ENCODE results near the gene ITIH3.

The ITIH3 gene

DNA sequence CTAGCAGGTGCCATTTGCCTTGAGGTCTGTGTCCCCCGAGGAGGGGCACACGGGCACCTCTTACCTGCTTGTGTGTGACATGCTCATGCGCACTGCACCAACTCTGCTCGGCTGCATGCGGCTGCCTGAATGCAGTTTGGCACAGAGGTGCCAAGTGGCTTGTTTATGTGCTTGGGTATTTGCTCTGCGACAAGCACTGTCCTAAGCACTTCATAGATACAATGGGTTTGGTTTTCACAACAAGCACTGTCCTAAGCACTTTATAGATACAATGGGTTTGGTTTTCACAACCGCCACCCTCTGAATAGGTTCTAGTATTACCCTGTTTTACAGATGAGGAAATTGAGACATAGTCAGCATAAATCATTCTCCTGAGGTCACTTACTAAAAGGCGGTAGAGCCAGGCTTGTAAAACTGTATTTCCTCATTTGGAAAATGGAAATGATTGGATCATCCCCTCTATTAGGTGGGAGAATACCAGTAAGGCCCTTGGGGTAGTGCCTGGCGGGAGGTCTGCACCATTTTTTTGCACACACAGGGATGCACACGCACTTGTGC lies 35.4 kb downstream of the ITIH3 start:
- DNase-seq = no peak

DNA sequence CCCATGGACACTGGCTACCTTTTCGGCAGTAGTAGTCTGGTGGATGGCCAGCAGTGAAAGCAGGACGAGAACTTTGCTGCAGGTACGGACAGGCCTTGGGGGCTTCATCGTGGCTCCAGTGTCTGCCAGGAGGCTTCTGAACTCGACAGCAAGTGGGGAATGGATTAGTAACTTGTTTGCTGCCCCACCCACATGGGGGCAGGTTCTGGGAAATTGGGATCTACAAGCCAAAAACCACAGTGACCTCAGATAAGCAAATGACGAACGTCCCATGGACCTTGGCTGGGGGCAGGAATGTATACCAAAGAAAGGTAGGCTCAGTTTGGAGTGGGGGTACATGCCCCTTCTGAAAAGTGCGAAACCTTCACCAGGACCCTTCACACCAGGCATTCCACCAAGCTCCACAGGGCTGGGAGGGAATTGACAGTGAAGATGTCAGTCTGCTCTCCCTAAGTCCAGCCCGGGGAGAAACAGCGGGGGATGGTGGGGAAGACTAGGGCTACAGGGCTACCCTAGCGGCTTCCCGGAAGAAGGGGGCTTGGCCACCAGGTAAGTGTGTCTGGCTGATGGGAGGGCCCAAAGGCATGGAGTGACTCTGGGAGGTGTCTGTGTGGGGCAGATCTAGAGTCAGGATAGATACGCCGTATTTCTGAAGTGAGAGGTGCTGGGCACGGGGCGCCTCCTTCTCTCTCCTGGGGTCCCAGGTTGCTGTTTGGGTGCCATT lies 36.1 kb downstream of the ITIH3 start, which contains the start of gene ITIH4:
Gene ITIH4, minus strand, starts transcription at position 138 of the 724 bp plus-strand sequence. Its CDS starts 30 bp downstream, at position 108.
- no peak for DNase-seq

DNA sequence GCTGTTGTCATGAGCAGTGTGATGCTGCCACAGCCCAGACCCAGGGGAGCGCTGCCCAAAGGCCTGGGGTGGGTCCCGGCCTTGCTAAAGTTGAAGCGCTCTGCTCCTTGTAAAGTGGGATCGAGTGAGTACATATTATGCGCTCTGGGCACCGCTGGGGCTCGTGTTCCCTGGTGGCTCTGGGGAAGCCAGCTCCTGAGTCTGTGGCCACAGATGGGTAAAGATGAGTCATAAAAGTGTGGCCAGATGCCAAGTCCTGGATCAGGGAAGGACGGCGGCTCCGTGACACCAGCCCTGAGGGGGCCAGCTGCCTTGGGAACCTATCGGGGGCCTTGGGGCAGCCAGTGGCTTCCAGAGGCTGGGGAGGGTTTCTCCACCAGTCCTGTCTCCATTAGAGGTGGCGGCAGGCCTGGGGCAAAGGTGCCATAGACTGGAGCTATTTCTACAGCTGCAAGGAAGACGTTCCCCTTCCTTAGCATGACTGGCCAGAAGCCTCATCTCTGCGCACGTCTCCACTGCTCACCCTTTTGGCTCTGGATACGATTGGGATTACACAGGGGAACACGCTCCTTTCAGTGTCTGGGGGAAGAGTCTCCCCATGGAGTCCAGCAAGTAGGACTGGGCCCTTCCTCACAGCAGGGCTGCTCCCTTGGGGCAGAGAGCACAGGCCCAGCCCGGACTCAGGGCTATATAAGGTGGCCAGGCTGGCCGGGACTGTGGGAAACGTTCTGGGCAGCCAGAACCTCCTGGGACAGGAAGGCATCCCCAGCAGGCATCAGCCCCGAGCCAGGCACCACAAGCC lies 37.1 kb downstream of the ITIH3 start:
- DNase-seq = no peak

DNA sequence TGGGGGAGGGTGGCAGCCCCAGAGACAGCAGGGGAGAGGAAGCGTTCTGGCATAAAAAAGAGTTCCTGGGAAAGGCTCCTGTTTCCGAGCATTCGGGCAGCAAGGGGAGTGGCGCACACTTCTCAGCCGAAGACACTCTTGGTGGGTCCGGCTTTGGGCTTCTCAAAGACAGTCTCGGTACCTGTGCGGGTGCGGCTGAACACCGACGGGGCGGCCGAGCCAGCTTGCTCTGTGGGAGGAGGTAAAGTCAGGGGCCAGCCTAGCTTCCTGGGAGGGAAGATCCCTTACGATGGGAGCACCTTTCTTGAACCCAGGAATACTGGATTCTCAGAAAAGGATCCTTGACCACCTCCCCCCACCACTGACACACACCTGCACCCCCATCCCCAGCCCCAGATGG lies 38.6 kb downstream of the ITIH3 start:
- no peak for DNase-seq

DNA sequence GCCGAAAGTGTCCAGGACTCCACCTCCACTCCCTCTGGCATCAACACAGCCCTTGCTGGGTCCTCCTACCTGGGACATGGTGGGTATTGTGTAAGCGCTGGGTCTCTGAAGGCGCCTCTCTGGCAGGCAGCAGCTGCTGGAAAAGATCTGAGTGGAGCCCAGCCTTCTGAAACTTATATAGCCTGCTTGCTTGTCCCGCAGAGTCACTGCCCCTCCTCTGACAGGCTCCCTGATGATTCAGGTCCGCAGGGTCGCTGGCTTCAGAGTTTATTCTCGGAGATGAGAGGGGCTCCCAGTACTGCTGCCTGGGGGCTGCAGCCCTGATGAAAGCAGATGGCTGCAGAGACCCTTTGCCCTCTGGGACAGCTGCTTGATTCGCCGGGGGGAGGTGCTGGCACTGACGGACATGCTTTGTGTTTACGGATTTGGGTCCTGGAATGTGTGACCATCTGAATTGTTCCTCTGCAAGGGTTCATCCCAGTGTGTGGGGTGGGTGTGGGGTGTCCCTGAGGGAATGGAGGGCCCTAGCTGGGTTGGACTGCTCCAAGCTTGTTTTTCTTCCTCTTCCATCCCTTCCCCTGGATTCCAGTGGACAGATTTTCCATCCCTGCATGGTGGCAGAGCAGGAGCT lies 40.4 kb downstream of the ITIH3 start, which contains the start of gene MUSTN1:
Gene MUSTN1, minus strand, starts transcription at position 149 of the 631 bp plus-strand sequence. Its CDS starts 71 bp downstream, at position 78.
- DNase-seq = no peak

DNA sequence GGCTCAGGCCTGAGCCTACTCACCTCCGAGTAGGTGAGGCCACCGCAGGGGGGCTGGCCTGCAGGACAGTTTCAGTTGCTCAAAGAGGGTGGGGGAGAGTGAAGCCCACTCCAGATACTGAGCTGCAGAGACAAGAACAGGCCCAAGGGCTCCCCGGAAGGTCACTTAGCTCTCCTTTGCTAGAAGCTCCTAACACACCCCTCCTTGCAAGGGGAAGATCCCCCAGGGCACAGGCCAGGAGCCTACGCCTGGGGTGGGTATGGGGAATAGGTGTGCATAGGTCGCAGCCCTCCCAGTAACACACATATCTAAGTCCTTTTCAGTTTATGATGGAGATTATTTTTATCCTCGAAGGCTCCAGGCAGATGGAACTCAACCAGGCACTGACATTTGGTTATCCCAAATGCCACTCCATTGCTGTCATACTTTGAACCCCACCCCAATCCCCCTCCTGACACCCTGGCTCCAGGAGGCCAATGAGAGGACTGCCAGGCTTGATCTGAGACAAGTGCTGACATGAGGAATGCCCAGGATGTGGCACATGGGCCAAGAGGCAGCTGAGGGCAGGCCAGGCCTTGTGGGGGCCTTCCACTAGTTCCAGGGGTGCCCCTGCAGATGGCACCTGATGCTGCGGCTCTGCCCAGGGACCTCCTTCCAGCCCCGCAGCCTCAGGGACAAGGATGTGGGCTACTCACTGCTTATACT lies 41.3 kb downstream of the ITIH3 start:
- no peak for DNase-seq

DNA sequence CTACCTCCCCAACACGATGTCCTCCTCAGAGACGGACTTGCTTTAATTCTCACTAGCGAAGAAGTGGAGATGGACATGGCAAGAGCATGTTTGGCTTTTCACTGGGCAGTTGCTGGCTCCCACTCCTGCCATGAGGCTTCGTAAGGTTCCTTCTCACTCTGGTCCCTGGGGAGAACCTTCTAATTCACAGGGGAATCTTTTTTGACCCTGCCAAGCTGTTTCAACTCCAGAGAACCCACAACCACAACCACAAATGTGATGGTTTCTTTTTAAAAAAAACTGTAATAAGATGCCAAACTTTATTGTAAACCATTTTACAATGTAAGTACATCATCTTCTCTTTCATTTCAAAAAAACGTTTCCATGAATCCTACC lies 41.9 kb downstream of the ITIH3 start:
- no peak for DNase-seq

DNA sequence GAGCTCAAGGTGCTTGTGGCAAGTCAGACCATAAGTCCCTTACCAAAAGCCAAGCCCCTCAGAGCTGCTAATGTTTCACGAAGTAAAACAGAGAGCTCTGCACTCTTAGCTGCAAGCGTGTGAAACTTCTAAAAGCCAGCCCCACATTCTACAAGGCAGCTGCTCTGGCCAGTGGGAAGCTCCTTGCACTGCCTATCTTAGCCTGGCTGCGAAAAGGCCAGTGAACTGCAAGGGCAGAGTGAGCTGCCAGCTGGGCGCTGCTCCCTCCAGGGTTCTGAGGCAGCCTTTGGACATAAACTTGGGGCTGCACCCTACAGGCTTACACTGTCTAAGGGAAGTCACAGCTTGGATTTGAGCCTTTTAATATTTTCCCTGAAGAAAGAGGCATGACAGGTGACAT lies 42.4 kb downstream of the ITIH3 start:
- DNase-seq = no peak

DNA sequence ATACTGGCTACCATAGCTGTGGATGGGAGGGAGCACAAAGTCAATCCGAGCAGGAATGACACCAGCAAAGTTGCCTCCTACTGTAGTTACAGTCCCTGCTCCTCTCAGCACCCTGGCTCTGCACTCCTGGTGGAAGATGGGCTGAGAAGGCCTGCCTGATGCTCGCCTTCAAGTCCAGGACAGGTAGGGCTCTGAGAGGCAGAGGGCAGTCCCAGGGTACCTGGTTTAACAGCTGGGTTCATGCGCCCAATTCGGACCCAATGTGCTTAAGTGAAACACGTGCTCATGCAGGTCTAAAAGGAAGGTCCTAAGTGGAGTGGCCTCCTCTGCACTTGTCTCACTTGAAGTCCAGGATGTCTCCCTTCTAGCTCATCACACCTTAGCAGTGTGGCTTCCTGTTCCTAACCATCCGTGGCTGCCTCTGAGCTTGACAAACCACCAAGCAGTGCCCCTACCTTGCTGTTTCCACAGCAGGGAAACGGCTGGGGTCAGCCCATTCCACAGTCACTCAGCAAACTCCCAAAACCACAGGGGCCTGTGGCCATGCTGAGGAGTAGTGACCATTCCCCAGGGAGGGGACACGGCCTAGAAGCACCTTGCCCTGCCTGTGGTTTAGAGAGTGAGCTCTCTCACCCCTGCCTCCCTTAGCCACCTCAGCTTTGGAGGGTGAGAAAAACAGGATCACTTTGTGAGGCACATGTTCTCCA lies 44.1 kb downstream of the ITIH3 start:
- no peak for DNase-seq

DNA sequence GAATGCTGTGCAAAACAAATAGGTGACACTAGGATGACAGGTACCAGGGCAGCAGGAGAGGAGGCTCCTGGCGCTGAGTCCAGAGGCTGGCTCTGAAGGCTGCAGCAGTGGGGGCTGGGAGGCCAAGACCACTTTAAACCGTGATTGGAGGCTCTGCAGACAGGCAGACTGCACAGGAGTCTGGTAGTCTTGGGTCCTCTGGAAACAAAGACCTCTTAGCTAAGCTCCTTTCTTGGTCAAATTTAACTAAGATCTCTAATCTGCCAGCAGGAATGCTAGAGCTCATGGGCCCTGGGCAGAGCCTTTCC lies 44.6 kb downstream of the ITIH3 start:
- DNase-seq = no peak

DNA sequence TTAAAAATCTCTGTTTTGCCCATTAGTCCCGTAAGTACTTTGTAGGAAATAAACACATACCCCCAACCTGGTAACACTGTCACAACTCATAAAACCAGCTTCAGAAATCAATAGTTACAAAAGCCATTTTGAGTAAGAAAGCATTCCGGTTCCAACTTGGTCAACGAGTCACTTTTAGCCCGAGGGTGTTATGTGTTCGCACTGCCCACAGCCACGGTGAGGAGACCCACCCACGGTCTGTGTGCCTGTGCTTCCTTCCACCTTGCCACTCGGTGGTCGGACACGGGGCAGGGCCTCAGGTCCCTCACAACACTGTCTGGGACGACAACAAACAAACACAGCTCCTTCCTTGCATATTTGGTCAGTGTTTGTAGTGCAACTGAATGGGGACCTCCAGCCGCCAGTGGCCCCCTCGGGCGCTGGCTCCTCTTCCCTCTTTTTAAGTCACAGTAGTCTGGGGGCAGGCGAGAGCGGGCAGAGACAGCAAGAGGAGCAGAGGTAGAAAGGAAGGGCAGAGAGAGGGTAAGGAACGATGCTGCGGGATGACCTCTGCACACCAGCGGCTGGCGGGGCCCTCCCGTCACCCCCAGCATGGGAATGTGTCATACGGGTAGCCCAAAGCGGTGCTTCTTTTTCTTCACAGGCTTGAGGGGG lies 45.4 kb downstream of the ITIH3 start:
- DNase-seq = no peak

DNA sequence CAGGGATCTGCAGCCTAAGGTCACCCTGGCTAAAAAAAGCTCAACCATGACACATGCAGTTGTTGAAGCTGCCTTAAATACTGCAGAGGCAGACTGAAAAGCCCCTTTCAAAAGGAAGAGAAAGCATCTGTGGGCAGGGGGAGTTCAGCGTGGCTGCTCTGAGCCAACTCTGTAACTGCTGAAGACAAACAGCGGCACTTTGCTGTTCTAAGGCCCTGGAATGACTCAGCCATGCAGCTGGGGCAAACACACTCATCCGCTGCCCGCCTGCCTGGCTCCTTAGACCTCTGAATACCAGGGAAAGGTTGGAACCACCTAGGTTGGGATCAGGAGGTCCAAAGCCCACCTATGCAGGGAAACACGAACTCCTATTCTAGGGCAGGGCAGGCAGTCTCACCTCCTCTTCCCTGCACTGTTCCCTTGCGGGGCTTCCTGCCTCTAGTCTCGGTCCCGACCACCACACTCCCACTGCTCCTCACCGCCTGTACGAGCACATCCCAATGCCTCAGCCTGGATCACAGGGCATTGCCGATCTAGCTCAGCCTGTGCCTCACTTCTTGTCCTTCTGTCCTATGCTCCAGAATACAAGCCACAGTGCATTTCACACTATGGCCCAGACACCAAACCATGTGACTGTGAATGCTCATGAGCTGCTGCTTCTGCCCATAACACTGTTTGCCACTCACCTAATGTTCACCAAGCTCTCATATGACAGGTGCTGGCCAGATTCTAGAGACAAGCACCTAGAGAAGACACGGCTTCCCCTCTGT lies 46.8 kb downstream of the ITIH3 start:
- DNase-seq = no peak

DNA sequence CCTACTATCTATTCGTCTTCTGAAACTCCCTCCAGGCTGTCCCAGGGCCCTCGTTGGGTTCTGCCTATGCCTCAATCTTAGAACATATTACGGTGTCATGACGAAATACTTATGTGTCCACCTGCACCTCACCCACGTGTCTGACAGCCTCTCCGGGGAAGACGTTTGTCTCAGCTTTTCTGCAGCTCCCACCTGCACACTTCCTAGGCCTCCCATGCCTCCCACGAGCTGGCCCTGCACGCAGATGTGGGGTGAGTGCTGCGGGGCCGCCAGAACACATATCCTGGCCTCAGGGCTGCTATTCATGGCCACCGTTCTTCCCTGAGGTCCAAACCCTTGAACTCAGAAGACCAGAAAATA lies 47.4 kb downstream of the ITIH3 start:
- DNase-seq = no peak

DNA sequence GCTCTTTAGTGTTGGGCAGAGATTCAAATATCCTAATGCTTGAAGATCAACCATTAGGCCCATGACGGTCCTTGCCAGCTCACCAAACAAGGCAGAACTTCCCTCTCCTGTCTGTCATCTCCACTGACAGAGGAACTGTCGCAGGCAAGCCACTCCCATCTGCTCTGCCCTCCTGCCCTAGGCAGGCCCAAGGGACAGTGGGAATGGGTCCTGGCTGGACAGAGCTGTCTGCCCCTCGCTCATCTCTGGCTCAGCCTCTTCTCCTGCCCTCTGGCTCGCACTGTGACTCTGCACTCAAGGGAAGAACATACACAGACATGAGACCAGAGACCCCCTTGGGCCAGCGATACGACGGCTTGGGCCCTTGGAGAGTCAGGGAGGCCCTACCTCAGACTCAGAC lies 47.8 kb downstream of the ITIH3 start:
- DNase-seq = no peak

DNA sequence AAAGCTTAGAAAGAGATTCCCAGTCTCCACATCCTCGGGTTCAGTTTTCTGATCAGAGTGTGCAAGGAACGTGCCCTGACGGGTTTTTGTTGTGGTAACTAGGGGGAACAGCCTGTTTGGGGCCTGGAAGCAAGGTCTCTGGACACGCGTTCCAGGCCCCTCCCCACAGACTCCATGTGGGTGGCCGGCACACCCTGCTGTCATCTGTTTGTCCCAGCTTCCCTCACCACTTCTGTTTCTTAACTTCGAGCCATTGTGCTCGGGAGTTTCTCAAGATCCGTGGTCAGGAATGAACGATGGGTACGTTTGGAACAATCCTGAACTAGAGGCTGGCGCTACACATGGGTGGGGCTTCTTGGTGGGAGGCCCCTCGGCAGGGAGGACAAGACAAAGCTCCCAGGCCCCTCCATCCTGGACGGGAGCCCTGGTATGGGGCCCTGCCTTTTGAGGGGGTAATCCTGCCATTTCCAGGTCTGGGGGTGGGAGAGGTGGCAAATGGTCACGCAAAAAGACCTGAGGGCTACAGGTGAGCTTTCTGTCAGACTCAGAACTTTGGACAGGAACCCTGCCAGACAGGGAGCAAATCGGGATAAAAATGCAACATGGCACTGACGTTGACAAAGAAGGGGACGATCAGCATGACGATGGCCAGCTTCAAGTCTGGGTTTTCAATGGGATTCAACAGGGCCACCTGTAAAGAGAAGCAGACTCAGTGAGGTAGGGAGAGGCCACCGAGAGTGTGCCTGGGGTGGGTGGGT lies 48.7 kb downstream of the ITIH3 start:
- no peak for DNase-seq

DNA sequence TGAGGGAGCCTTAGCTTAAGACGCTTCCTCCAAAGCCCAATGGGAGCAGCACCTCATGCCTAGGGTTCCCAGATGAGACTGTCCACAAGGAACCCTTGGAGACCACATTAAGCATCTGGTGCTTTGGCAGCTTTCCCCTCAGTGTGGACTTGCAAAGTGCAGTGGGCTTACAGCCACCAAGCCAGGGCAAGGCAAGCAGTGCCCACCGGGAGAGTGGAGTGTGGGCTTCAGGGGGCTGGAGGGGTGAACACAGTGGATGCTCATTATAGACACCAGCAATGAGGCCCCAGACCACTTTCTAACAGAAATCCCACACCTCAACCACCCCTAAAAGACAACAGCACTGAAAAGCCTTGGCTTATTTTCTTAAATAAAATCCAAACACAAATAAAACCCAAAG lies 49.3 kb downstream of the ITIH3 start:
- no peak for DNase-seq

DNA sequence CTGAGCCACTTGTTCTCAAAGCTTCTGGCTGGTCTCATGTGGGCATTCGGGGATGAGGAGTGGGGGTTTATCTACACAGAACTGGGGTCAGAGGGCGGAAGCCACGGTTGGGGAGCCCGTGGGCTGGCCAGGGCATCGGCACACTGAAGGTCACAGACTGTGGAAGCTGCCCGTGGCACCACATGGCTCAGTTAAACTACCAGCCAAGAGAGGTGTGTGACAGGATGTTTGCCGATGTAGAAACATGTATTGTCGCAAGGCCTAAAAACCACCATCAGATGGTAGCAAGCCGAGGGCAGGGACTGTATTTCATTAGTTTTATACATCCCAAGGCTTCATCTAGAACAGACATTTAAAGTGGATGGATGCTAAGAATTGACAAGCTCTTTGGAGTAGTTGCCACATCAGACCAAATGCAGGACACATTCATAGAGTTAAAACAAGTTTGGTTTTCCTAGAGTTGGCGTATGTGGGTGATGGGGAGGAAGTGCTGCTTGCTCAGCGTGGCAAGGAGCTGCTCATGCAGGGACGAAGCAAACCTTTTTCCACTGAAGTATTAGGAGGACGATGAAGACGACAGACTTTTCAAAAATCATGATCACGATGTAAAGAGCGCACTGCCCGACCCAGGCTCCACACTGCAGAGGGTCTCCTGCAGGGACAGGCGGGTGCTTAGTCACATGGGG lies 49.8 kb downstream of the ITIH3 start:
- DNase-seq = no peak

DNA sequence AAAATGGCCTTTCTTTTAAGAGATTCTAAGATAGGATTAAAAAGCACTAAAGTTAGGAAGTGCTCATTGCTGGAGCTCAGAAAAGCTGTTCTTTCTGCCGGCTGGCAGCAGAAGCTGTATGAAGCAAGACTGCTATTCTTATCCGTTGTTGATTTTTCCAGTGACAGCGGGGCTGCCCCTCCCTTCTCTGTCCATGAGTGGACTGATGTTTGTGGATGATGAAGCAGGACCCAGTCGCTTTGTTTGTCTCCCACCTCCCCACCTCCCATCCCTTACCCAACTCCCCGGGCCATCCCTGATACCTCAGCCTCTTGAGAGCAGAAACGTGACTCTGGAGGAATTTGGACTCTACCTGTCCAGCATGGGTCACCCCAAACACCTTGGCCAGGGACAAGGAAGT lies 50.6 kb downstream of the ITIH3 start:
- DNase-seq = no peak

DNA sequence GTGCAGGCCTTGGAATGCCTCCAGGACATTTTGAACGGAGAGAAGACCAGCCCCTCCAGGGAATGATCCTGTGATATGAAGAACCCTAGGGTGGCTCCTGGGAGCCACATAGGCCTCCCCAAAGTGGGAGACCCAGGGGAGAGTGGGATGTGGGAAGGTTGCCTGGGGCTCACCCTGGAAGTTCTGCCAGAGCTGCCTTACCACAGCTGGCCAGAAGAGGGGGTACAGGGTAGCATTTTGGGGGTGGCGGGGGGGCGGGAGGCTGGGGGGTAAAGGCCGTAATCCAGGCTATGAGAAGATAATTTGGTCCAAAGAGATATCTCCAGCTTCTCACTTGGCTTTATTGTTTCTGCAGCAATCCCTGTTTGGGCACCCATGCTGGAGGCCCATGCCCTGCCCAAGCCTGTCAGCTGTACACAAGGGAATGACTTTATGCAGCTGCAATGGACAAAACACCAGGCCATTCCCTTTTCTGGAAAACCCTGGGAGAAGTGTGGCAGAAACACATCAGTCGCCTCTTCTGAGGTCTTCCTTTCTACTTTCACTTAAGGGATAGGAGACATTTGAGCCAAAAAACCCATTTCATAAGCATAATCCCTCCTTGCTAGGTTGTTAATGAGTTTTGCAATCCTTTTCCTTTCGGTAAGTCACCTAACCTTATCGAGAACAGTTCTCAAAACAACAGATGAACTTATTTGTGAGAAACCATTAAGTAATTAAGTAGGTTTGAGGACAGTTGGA lies 51.3 kb downstream of the ITIH3 start:
- DNase-seq = no peak

All from bone marrow (tissue), 2 donors.